Transverse colon (tissue), 4 donors: ENCODE measurements around the gene RNF103. TPM values are rescaled to one million over a fixed set of nuclear protein-coding genes. Genes with fewer than 3 reads are reported as not detected.
A peak's percentile ranks its signal among the peaks of the same experiment; 100 is the strongest.

ENCODE experiments used
- DNase-seq: peaks from one replicate; pipeline ENCODE4 v3.0.0-alpha.2; 2019
- H3K27ac ChIP-seq, 4 donors: fragments of 200-600 bp; sonication (generic); 2 replicates each; pipeline ENCODE4 v1.5.1; 2016 to 2018; ENCODE audit warnings: inconsistent platforms in 4 of 4
- H3K27me3 ChIP-seq: fragments of 200-600 bp; sonication (generic); 2 replicates; pipeline ENCODE4 v1.5.1; 2017; ENCODE audit warnings: inconsistent platforms
- H3K36me3 ChIP-seq, 4 donors: fragments of 200-600 bp; sonication (generic); 2 replicates each; pipeline ENCODE4 v1.5.1; 2017 to 2019; ENCODE audit warnings: inconsistent platforms in 4 of 4
- H3K4me1 ChIP-seq, 4 donors: fragments of 200-600 bp; sonication (generic); 2 replicates each; pipeline ENCODE4 v1.5.1; 2017 to 2020; ENCODE audit warnings: inconsistent platforms in 4 of 4
- H3K4me3 ChIP-seq, 4 donors: fragments of 200-600 bp; sonication (generic); 1 replicate in 1 of 4; 2 replicates in 3 of 4; pipeline versions ENCODE4 v1.5.1 to v1.6.1; 2017 to 2019; ENCODE audit warnings: inconsistent platforms in 4 of 4
- H3K9me3 ChIP-seq, 2 donors: fragments of 200-600 bp; sonication (generic); 2 replicates each; pipeline ENCODE4 v1.5.1; 2017 to 2019; ENCODE audit warnings: inconsistent platforms in 2 of 2
- CTCF ChIP-seq, 5 experiments: fragments of 200-600 bp in 3 of 5; fragments of 450-650 bp in 2 of 5; sonication (generic) in 3 of 5; IDR thresholded peaks; 1 replicate in 2 of 5; 2 replicates in 3 of 5; pipeline ENCODE4 v1.5.1; 2016 to 2017; ENCODE audit warnings: antibody characterized with exemption in 5 of 5, inconsistent platforms in 3 of 5, mild to moderate bottlenecking in 2 of 5, moderate library complexity in 1 of 5
- EP300 ChIP-seq: sonication (generic); formaldehyde crosslinking; IDR thresholded peaks from one replicate; pipeline ENCODE4 v1.6.1; 2017; ENCODE audit warnings: antibody characterized with exemption, low read depth
- POLR2A ChIP-seq: fragments of 450-650 bp; IDR thresholded peaks from one replicate; pipeline ENCODE4 v1.6.1; 2016; ENCODE audit warnings: antibody characterized with exemption, mild to moderate bottlenecking, moderate library complexity
- POLR2AphosphoS5 ChIP-seq, 3 donors: sonication (generic); formaldehyde crosslinking; IDR thresholded peaks; one replicate each; pipeline ENCODE4 v1.6.1; 2016; ENCODE audit warnings: antibody characterized with exemption in 3 of 3
- WGBS, 2 donors: methylation state at CpG; one replicate each; pipeline ENCODE4 v1.1.5; 2018; ENCODE audit warnings: low coverage in 1 of 2; 5-methylcytosine and 5-hydroxymethylcytosine counted together
- in situ Hi-C, 4 donors: fragments of 200-750 bp; cut with MboI; loops; one replicate each; pipeline versions ENCODE4 v1.15.0 to v1.15.1; 2017; ENCODE audit warnings: low sequenced_read_pairs in 3 of 4, low pct_ligation_motif_present in 1 of 4, low pct_unique_long_range_greater_than_20kb in 1 of 4
- intact Hi-C: fragments of 100-400 bp; cut with DNase I; formaldehyde crosslinking; loops from one replicate; pipeline ENCODE4 v1.15.1; 2023; ENCODE audit warnings: low total_unique reads
- total RNA-seq, 4 donors: library from RNA; depleted of rRNA; stranded (reverse); fragments of >200 nt; gene quantifications; one replicate each; pipeline ENCODE4 v1.1.0, GENCODE V29; 2016

The RNF103 gene
- total RNA-seq, 4 donors from 2014 or later, result 47.0 to 114 (median 103) TPM

DNA sequence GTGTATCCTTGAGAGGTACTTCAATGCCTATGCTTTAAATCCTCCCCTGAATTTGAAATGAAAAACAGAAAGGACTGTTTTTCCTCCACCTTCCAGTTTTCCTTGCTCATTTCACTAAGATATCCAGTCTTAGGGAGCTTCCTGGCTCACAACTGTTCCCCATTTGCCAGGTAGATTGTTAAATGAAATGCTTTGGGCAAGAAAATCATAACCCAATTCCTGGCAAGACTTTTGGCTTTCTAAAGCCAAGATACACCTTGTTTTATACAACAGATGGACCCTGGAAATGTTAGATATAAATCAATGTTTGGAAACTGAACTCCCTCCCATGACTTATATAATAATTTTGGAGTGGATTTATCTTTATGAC is 56.9 kb downstream of the RNF103 start:
- H3K27me3 ChIP-seq, result no peaks in the 10 kb centered on the region
- H3K4me1 ChIP-seq, result peaks cover 0 to 11% (median 6%) of the 10 kb centered on the region in 4 donors
- no peaks in the 10 kb centered on the region for H3K36me3 ChIP-seq
- H3K27ac ChIP-seq, result no peak overlapping the region
- in situ Hi-C loops (loop anchor here in 2 of 4 donors (10.0 to 25.0 kb wide), 2 partner anchors 58 to 120 kb away; partner anchors contain the start of gene RNF103 (in 1 of the 2)), intact Hi-C loops (no loop called here)
- no peak for DNase-seq
- no peak for TF ChIP-seq POLR2AphosphoS5 (IDR thresholded peaks at IDR 0.05)
- no peak for TF ChIP-seq CTCF (IDR thresholded peaks at IDR 0.05)
- no peak for TF ChIP-seq POLR2A
- no peak for TF ChIP-seq EP300
- H3K9me3 ChIP-seq, result no peaks in the 10 kb centered on the region
- no peak overlapping the region for H3K4me3 ChIP-seq

GRCh38 chr2:86566158-86566820 is 57.4 kb downstream of the RNF103 start:
- H3K4me1 ChIP-seq, result peaks cover 0 to 16% (median 10%) of the 10 kb centered on the region in 4 donors
- 73 to 80% methylated on average over 1 to 6 of the region's 6 CpGs for WGBS, 2 donors
- H3K4me3 ChIP-seq, result no peak overlapping the region
- no peaks in the 10 kb centered on the region for H3K9me3 ChIP-seq
- in situ Hi-C loops (loop anchor here in 2 of 4 donors (10.0 to 25.0 kb wide), 2 partner anchors 59 to 121 kb away; partner anchors contain the start of gene RNF103 (in 1 of the 2)), intact Hi-C loops (no loop called here)
- H3K36me3 ChIP-seq, result no peaks in the 10 kb centered on the region
- H3K27me3 ChIP-seq, result no peaks in the 10 kb centered on the region
- no peak overlapping the region for H3K27ac ChIP-seq
- DNase-seq, result no peak
- no peak for TF ChIP-seq POLR2AphosphoS5 (IDR thresholded peaks at IDR 0.05)
- TF ChIP-seq EP300, result no peak
- TF ChIP-seq CTCF (IDR thresholded peaks at IDR 0.05), result no peak
- no peak for TF ChIP-seq POLR2A

DNA sequence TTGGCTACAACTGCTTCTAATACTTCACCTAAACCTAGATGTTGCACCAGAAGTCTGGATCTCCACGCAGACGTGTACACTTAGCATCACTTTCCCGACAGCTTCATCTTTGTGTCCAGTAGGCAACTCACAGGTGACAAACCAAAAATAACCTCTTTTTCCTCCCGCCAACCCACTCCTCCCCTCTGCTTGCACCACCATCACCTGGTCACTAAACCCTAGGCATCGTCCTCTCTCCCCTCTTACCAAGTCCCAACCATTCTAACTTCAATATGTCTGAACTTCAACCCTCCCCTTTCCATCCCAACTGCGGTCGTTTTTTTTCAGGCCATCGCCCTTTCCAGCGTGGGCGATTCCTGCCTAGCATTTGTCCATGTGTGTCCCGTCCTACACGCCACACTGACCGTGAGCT is 60.0 kb downstream of the RNF103 start:
- H3K4me1 ChIP-seq, result peaks cover 0 to 23% (median 10%) of the 10 kb centered on the region in 4 donors
- 78 to 80% methylated on average over 13 of the region's 13 CpGs for whole genome bisulfite sequencing, 2 donors
- intact Hi-C loops, result no loop called here
- no peaks in the 10 kb centered on the region for H3K27me3 ChIP-seq
- H3K36me3 ChIP-seq, result no peaks in the 10 kb centered on the region
- H3K27ac ChIP-seq, result peak overlapping the region; percentile 97 to 98 (median 98)
- in situ Hi-C loops, result loop anchor here in 2 of 4 donors (10.0 to 25.0 kb wide), 2 partner anchors 61 to 124 kb away; partner anchors contain the start of gene RNF103 (in 1 of the 2)
- H3K4me3 ChIP-seq, result peak overlapping the region in 3 of 4 donors; percentile 67 to 71 (median 70)
- no peak for TF ChIP-seq POLR2A
- no peak for TF ChIP-seq EP300
- TF ChIP-seq POLR2AphosphoS5 (IDR thresholded peaks at IDR 0.05), result no peak
- no peak for TF ChIP-seq CTCF (IDR thresholded peaks at IDR 0.05)
- DNase-seq, result no peak
- H3K9me3 ChIP-seq, result no peaks in the 10 kb centered on the region

DNA sequence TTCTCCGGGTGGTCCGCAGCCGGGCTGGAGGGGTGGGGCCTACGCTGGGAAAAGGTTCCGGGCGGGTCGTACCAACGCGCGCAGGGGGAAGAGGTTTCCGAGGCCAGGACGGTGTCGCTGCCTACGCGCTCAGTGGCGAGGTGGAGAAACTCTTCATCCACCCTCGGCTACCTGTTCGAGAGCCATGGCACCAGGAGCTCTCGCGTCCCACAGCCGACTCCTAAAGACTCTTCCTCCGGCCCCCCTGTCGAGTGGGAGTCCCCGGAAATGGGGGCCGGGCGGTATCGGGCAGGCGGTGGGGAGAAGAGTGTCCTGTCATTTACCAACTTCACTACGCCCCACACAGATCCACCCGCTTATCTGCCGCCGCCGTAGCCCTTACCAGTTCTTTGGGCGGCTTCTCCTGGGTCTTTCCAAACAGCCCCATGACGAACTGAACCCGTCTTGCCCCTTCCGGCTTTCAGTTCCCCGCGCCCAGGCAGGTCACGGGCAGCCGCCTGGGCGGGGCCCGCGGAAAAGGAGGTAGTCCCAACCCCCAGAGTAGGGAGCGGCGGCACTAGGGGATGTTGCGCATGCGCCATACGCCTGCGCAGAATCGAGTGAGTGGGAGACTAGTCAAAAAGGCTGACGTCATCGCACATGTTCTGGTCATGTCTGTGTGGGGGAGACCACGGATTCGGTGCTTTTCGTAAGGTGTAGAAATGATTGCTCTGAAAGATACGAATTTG is 60.6 kb downstream of the RNF103 start, which contains the start of gene CHMP3:
Gene CHMP3, minus strand, starts transcription at position 522 of the 728 bp plus-strand sequence. Its CDS starts 95 bp downstream, at position 427.
- Histone ChIP-seq H3K36me3 (no peaks in the 10 kb centered on the region), H3K27me3 (no peaks in the 10 kb centered on the region), H3K9me3 (no peaks in the 10 kb centered on the region), H3K27ac (peak within 1 kb of the TSS; percentile 97 to 98 (median 98)), H3K4me3 (peak within 1 kb of the TSS; percentile 67 to 82 (median 70)), H3K4me1 (peaks cover 0 to 23% (median 10%) of the 10 kb centered on the region in 4 donors)
- peak; percentile 97 for DNase-seq
- WGBS, 2 donors, result 0% methylated on average over 52 of the region's 57 CpGs; no CpG with 5 or more reads in 1 of the 2 donors
- intact Hi-C loops (no loop called here), in situ Hi-C loops (loop anchor here in 2 of 4 donors (10.0 to 25.0 kb wide), 2 partner anchors 62 to 124 kb away; partner anchors contain the start of gene RNF103 (in 1 of the 2))
- peak; percentile 47 to 88 (median 81) for TF ChIP-seq POLR2AphosphoS5 (IDR thresholded peaks at IDR 0.05)
- peak in 1 of 5 experiments; percentile 15 for TF ChIP-seq CTCF (IDR thresholded peaks at IDR 0.05)
- TF ChIP-seq POLR2A, result peak; percentile 89
- TF ChIP-seq EP300, result no peak
